Liver (tissue), 9 donors: ENCODE measurements around the gene ABLIM1. TPM values are rescaled to one million over a fixed set of nuclear protein-coding genes. Genes with fewer than 3 reads are reported as not detected.

ENCODE experiments used
- DNase-seq: peaks from one replicate; pipeline ENCODE4 v3.0.0-alpha.2; 2017; ENCODE audit warnings: low spot score
- H3K27ac ChIP-seq, 2 donors: one replicate each; pipeline ENCODE4 v1.7.0; 2013; ENCODE audit warnings: inconsistent platforms in 2 of 2, low read length in 2 of 2, control low read depth in 1 of 2, low read depth in 1 of 2, mild to moderate bottlenecking in 1 of 2
- H3K27me3 ChIP-seq, 4 donors: one replicate each; pipeline versions ENCODE4 v1.6.1 to v1.7.0; 2013; ENCODE audit warnings: low read length in 3 of 4, inconsistent platforms in 1 of 4, mild to moderate bottlenecking in 1 of 4, moderate library complexity in 1 of 4; ENCODE audit not compliant: control insufficient read depth in 4 of 4, insufficient read depth in 4 of 4
- H3K36me3 ChIP-seq, 4 donors: one replicate each; pipeline versions ENCODE4 v1.6.1 to v1.7.0; 2013; ENCODE audit warnings: low read length in 3 of 4, mild to moderate bottlenecking in 3 of 4, low read depth in 1 of 4, moderate library complexity in 1 of 4; ENCODE audit not compliant: control insufficient read depth in 4 of 4, insufficient read depth in 3 of 4
- H3K4me1 ChIP-seq, 4 donors: one replicate each; pipeline versions ENCODE4 v1.6.1 to v1.7.0; 2013; ENCODE audit warnings: low read length in 3 of 4, mild to moderate bottlenecking in 3 of 4, moderate library complexity in 1 of 4; ENCODE audit not compliant: control insufficient read depth in 4 of 4, insufficient read depth in 4 of 4
- H3K4me3 ChIP-seq, 3 donors: one replicate each; pipeline versions ENCODE4 v1.6.1 to v1.7.0; 2013; ENCODE audit warnings: low read length in 3 of 3, control low read depth in 1 of 3, low read depth in 1 of 3, mild to moderate bottlenecking in 1 of 3
- H3K9ac ChIP-seq, 2 donors: one replicate each; pipeline ENCODE4 v1.7.0; 2013; ENCODE audit warnings: low read length in 2 of 2, mild to moderate bottlenecking in 2 of 2, moderate library complexity in 2 of 2, control low read depth in 1 of 2, low read depth in 1 of 2
- H3K9me3 ChIP-seq, 4 donors: one replicate each; pipeline versions ENCODE4 v1.6.1 to v1.7.0; 2013; ENCODE audit warnings: low read length in 3 of 4; ENCODE audit not compliant: control insufficient read depth in 4 of 4
- CTCF ChIP-seq: fragments of 150-350 bp; IDR thresholded peaks from 2 replicates; pipeline ENCODE4 v1.5.1; 2017; ENCODE audit warnings: improper control_type of control experiment, low read depth, low read length; ENCODE audit not compliant: missing input control
- EGR1 ChIP-seq, 2 donors: IDR thresholded peaks; 2 replicates each; pipeline ENCODE4 v1.6.1; 2016 to 2018; ENCODE audit warnings: antibody characterized with exemption in 2 of 2, low read depth in 2 of 2
- FOXA1 ChIP-seq: IDR thresholded peaks from 2 replicates; pipeline ENCODE4 v1.6.1; 2016; ENCODE audit warnings: antibody characterized with exemption
- FOXA2 ChIP-seq: IDR thresholded peaks from 2 replicates; pipeline ENCODE4 v1.6.1; 2016; ENCODE audit warnings: antibody characterized with exemption
- GABPA ChIP-seq, 2 donors: IDR thresholded peaks in 1 of 2; conservative IDR thresholded peaks in 1 of 2; 2 replicates each; pipeline ENCODE4 v1.6.1; 2016; ENCODE audit warnings: antibody characterized with exemption in 2 of 2, mild to moderate bottlenecking in 1 of 2, moderate library complexity in 1 of 2
- HNF4A ChIP-seq, 2 donors: conservative IDR thresholded peaks; 2 replicates each; pipeline ENCODE4 v1.6.1; 2016; ENCODE audit warnings: antibody characterized with exemption in 2 of 2, mild to moderate bottlenecking in 2 of 2
- HNF4G ChIP-seq: IDR thresholded peaks from 2 replicates; pipeline ENCODE4 v1.6.1; 2016; ENCODE audit warnings: antibody characterized with exemption
- JUND ChIP-seq, 2 donors: IDR thresholded peaks; 2 replicates each; pipeline ENCODE4 v1.6.1; 2016; ENCODE audit warnings: antibody characterized with exemption in 2 of 2
- NR2F2 ChIP-seq: IDR thresholded peaks from 2 replicates; pipeline ENCODE4 v1.6.1; 2016; ENCODE audit warnings: antibody characterized with exemption
- RAD21 ChIP-seq, 2 donors: IDR thresholded peaks; 2 replicates each; pipeline ENCODE4 v1.6.1; 2016; ENCODE audit warnings: antibody characterized with exemption in 2 of 2, mild to moderate bottlenecking in 2 of 2
- RXRA ChIP-seq, 2 donors: IDR thresholded peaks; 2 replicates each; pipeline ENCODE4 v1.6.1; 2017 to 2018; ENCODE audit warnings: antibody characterized with exemption in 2 of 2, mild to moderate bottlenecking in 1 of 2
- SP1 ChIP-seq: IDR thresholded peaks from 2 replicates; pipeline ENCODE4 v1.6.1; 2018; ENCODE audit warnings: antibody characterized with exemption, mild to moderate bottlenecking
- TAF1 ChIP-seq: conservative IDR thresholded peaks from 2 replicates; pipeline ENCODE4 v1.6.1; 2016; ENCODE audit warnings: antibody characterized with exemption, mild to moderate bottlenecking
- WGBS: extraction: QIAGEN DNeasy Blood & Tissue Kit; methylation state at CpG from one replicate; pipeline ENCODE4 v1.1.7; 2013; 5-methylcytosine and 5-hydroxymethylcytosine counted together
- polyA plus RNA-seq, 2 donors: library from polyadenylated mRNA; stranded (reverse) in 1 of 2; unstranded in 1 of 2; fragments of 200-250 nt in 1 of 2; fragments of >200 nt in 1 of 2; fragmentation: Nextera tagmentation in 1 of 2; extraction: Ambion mirVana in 1 of 2; gene quantifications; one replicate each; pipeline versions ENCODE4 v1.2.1 to v1.2.3, GENCODE V29; 2013 to 2015
- total RNA-seq, 2 donors: library from RNA; depleted of rRNA; stranded (reverse); fragments of >200 nt; gene quantifications; one replicate each; pipeline ENCODE4 v1.2.3, GENCODE V29; 2014
- TF ChIP-seq, protein P1 (sequence below): IDR thresholded peaks from 2 replicates; pipeline ENCODE4 v1.6.1; 2016; ENCODE audit warnings: antibody characterized with exemption, mild to moderate bottlenecking
- TF ChIP-seq, protein P2 (sequence below): IDR thresholded peaks from 2 replicates; pipeline ENCODE4 v1.6.1; 2016; ENCODE audit warnings: antibody characterized with exemption
- donor health status: healthy.
- donor health status: healthy.
- donor health status: healthy.
- donor health status: healthy.
- donor health status: healthy.

The ABLIM1 gene
- total and polyA plus RNA-seq, 4 donors: 10.9 to 31.3 (median 13.1) TPM

- TF ChIP-seq, protein P1, sequence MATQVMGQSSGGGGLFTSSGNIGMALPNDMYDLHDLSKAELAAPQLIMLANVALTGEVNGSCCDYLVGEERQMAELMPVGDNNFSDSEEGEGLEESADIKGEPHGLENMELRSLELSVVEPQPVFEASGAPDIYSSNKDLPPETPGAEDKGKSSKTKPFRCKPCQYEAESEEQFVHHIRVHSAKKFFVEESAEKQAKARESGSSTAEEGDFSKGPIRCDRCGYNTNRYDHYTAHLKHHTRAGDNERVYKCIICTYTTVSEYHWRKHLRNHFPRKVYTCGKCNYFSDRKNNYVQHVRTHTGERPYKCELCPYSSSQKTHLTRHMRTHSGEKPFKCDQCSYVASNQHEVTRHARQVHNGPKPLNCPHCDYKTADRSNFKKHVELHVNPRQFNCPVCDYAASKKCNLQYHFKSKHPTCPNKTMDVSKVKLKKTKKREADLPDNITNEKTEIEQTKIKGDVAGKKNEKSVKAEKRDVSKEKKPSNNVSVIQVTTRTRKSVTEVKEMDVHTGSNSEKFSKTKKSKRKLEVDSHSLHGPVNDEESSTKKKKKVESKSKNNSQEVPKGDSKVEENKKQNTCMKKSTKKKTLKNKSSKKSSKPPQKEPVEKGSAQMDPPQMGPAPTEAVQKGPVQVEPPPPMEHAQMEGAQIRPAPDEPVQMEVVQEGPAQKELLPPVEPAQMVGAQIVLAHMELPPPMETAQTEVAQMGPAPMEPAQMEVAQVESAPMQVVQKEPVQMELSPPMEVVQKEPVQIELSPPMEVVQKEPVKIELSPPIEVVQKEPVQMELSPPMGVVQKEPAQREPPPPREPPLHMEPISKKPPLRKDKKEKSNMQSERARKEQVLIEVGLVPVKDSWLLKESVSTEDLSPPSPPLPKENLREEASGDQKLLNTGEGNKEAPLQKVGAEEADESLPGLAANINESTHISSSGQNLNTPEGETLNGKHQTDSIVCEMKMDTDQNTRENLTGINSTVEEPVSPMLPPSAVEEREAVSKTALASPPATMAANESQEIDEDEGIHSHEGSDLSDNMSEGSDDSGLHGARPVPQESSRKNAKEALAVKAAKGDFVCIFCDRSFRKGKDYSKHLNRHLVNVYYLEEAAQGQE: no peak
- TF ChIP-seq SP1 (peak; percentile 9), TAF1 (no peak), FOXA1 (no peak), HNF4G (no peak), HNF4A (conservative IDR thresholded peaks at IDR 0.05) (peak; percentile 58)
These were observed 101.6 kb downstream of the ABLIM1 start (continued) for GRCh38 chr10:114556236-114557122.

- no peak for DNase-seq
- Histone ChIP-seq H3K9ac (no peak overlapping the region), H3K4me1 (peaks cover 0 to 25% (median 15%) of the 10 kb centered on the region in 4 donors), H3K27ac (no peak overlapping the region), H3K4me3 (no peak overlapping the region), H3K9me3 (no peaks in the 10 kb centered on the region), H3K27me3 (no peaks in the 10 kb centered on the region), H3K36me3 (no peaks in the 10 kb centered on the region)
- WGBS: 95% methylated on average over 1 of the region's 1 CpG
- TF ChIP-seq, protein P2, sequence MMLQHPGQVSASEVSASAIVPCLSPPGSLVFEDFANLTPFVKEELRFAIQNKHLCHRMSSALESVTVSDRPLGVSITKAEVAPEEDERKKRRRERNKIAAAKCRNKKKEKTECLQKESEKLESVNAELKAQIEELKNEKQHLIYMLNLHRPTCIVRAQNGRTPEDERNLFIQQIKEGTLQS: no peak
- TF ChIP-seq NR2F2 (no peak), JUND (IDR thresholded peaks at IDR 0.05) (no peak), TAF1 (no peak), FOXA2 (no peak)
- TF ChIP-seq, protein P1: no peak
These were observed 104.6 kb downstream of the ABLIM1 start for GRCh38 chr10:114553436-114553835.

DNA sequence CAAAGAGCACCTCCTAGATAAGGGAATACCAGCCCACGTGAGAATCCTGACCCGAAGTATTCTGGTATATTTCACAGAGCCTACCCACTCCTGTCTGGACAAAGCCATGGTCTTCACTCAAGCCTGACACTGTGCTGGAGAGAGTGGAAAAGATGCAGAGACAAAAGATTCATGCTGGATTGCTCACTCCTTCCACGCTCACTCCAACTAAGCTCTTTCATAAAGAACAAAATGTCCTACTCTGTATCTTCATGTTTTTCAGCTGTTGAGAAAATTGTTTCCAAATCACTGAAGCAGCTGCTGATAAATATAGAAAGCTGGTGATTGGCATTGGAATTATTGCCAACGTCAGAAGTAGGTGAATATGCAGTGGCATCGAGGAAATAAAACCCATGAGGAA is 106.0 kb downstream of the ABLIM1 start:
- 60% methylated on average over 5 of the region's 5 CpGs for WGBS
- H3K9ac ChIP-seq: no peak overlapping the region

More for the DNA sequence above, 106.0 kb downstream of the ABLIM1 start:
- Histone ChIP-seq H3K4me3 (no peak overlapping the region), H3K36me3 (peaks cover 0 to 7% (median 2%) of the 10 kb centered on the region in 4 donors), H3K4me1 (peaks cover 0 to 23% (median 15%) of the 10 kb centered on the region in 4 donors), H3K27ac (peak overlapping the region; percentile 68 to 73), H3K27me3 (no peaks in the 10 kb centered on the region), H3K9me3 (no peaks in the 10 kb centered on the region)
- no peak for DNase-seq
- TF ChIP-seq GABPA (IDR thresholded peaks at IDR 0.05 in 1 of 2, conservative IDR thresholded peaks at IDR 0.05 in 1 of 2) (no peak), EGR1 (IDR thresholded peaks at IDR 0.05; ENCODE audit: low read depth in 2 of 2) (no peak), CTCF (no peak), RXRA (IDR thresholded peaks at IDR 0.05) (no peak), TAF1 (no peak), FOXA2 (no peak), RAD21 (IDR thresholded peaks at IDR 0.05) (no peak), SP1 (no peak), FOXA1 (no peak)
- TF ChIP-seq, protein P1: no peak
- TF ChIP-seq, protein P2: no peak
